ENCODE results near the gene PIP5K1B.

DNA sequence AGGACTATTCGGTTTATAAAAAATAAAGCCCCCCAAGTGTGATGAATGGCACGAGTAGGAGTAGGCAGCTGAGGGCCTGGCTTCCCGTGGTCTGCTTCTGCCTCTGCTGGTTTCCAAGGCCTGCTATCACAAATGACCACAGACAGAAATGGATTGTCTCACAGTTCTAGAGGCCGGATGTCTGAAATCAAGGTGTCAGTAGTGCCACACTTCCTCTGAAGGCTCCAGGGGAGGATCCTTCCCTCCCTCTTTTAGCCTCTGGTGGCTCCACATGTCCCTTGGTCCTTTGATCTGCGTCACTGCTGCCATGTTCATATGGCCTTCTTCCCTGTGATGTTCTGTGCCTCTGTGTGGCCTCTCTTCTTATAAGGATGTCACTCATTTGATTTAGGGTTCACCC, 293.8 kb downstream of the PIP5K1B start:
- TF ChIP-seq, protein P1, sequence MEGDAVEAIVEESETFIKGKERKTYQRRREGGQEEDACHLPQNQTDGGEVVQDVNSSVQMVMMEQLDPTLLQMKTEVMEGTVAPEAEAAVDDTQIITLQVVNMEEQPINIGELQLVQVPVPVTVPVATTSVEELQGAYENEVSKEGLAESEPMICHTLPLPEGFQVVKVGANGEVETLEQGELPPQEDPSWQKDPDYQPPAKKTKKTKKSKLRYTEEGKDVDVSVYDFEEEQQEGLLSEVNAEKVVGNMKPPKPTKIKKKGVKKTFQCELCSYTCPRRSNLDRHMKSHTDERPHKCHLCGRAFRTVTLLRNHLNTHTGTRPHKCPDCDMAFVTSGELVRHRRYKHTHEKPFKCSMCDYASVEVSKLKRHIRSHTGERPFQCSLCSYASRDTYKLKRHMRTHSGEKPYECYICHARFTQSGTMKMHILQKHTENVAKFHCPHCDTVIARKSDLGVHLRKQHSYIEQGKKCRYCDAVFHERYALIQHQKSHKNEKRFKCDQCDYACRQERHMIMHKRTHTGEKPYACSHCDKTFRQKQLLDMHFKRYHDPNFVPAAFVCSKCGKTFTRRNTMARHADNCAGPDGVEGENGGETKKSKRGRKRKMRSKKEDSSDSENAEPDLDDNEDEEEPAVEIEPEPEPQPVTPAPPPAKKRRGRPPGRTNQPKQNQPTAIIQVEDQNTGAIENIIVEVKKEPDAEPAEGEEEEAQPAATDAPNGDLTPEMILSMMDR (conservative IDR thresholded peaks at IDR 0.05; ENCODE audit: low read length): no peak
- no peak for TF ChIP-seq EZH2phosphoT487 (IDR thresholded peaks at IDR 0.05; ENCODE audit: borderline replicate concordance, low read depth, low read length)

All from OCI-LY7 (cell line).